Ectodermal cell (in vitro differentiated cells): Measurements from ENCODE around the gene RHBG. TPM values are rescaled to one million over a fixed set of nuclear protein-coding genes. Genes with fewer than 3 reads are reported as not detected.
"Not testable (repeated sequence)": the region's sequence is repeated elsewhere in the genome, so short reads cannot be mapped to it uniquely, and the experiment has no call there.

Experiments used
- H3K27ac ChIP-seq: 2 replicates; pipeline ENCODE4 v1.7.0; 2013; ENCODE audit warnings: mild to moderate bottlenecking, low read depth, low read length; ENCODE audit not compliant: insufficient read depth, poor library complexity, severe bottlenecking
- H3K27me3 ChIP-seq: 2 replicates; pipeline ENCODE4 v1.7.0; 2013; ENCODE audit warnings: mild to moderate bottlenecking, low read length; ENCODE audit not compliant: insufficient read depth, control insufficient read depth, poor library complexity, severe bottlenecking
- H3K36me3 ChIP-seq: one replicate; pipeline ENCODE4 v1.7.0; 2013; ENCODE audit warnings: low read length; ENCODE audit not compliant: control insufficient read depth, insufficient read depth
- H3K4me1 ChIP-seq: one replicate; pipeline ENCODE4 v1.7.0; 2013; ENCODE audit warnings: low read length; ENCODE audit not compliant: control insufficient read depth, insufficient read depth
- H3K4me3 ChIP-seq: 2 replicates; pipeline ENCODE4 v1.7.0; 2013; ENCODE audit warnings: low read depth, low read length, control low read depth; ENCODE audit not compliant: insufficient read depth
- H3K9me3 ChIP-seq: 2 replicates; pipeline ENCODE4 v1.7.0; 2013; ENCODE audit warnings: mild to moderate bottlenecking, low read length, moderate library complexity; ENCODE audit not compliant: control insufficient read depth
- WGBS, 2 experiments: methylation state at CpG; one replicate each; pipeline ENCODE4 v1.1.7; 2013; ENCODE audit warnings: missing lambda C conversion rate in 2 of 2; 5-methylcytosine and 5-hydroxymethylcytosine counted together
- polyA plus RNA-seq, 4 experiments: library from polyadenylated mRNA; stranded (reverse); fragments of 50-300 nt; gene quantifications; one replicate each; pipeline ENCODE4 v1.2.3, GENCODE V29; 2013

RHBG gene, protein sequence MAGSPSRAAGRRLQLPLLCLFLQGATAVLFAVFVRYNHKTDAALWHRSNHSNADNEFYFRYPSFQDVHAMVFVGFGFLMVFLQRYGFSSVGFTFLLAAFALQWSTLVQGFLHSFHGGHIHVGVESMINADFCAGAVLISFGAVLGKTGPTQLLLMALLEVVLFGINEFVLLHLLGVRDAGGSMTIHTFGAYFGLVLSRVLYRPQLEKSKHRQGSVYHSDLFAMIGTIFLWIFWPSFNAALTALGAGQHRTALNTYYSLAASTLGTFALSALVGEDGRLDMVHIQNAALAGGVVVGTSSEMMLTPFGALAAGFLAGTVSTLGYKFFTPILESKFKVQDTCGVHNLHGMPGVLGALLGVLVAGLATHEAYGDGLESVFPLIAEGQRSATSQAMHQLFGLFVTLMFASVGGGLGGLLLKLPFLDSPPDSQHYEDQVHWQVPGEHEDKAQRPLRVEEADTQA
- not detected for polyA plus RNA-seq (2013, experiment 1 of 4)
- not detected for polyA plus RNA-seq (2013, experiment 2 of 4)
- not detected for polyA plus RNA-seq (2013, experiment 3 of 4)
- not detected for polyA plus RNA-seq (2013, experiment 4 of 4)

DNA sequence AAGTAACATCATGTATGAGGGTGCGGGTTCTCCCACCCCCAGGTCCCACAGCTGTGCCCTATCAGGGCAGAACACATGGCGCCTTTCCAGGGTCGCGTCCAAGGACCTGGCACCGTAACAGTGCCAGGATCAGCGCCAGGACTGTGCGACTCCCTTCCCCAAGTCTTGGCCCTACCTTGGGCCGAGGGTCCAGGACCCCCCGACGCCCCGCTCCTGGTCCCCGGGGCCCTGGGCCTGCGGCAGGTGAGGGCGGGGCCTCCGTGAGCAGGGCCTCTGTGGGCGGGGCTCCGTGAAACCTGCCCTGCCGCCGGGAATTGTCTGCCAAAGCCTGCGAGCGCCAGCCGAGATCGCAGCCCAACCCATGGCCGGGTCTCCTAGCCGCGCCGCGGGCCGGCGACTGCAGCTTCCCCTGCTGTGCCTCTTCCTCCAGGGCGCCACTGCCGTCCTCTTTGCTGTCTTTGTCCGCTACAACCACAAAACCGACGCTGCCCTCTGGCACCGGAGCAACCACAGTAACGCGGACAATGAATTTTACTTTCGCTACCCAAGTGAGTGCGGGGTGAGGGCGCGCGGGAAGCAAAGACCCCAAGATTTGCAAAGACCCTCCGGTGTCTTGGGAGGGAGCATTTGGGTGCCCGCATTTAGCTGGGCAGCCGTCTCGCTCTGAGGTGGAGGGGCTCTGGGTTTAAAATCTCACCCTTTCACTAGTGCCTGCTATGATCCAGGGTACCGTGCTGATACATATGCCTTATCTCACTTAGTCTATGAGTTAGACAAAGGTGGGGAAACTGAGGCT, at the start of gene RHBG:
Gene RHBG, plus strand, starts transcription at position 323 of the 796 bp plus-strand sequence. Its CDS starts 39 bp downstream, at position 362.
- Histone ChIP-seq H3K27me3 (peaks cover 72% of the 10 kb centered on the region), H3K27ac (no peak within 1 kb of the TSS), H3K36me3 (no peaks in the 10 kb centered on the region), H3K9me3 (no peaks in the 10 kb centered on the region), H3K4me1 (peaks cover 7% of the 10 kb centered on the region), H3K4me3 (peak within 1 kb of the TSS; percentile 21)
- 19% methylated on average over 48 of the region's 48 CpGs for WGBS, 2 experiments

GRCh38 chr1:156319664-156320063, 49.3 kb upstream of the RHBG start:
- Histone ChIP-seq H3K36me3 (peaks cover 83% of the 10 kb centered on the region), H3K27me3 (no peaks in the 10 kb centered on the region), H3K27ac (no peak overlapping the region), H3K4me1 (no peaks in the 10 kb centered on the region), H3K4me3 (no peak overlapping the region), H3K9me3 (no peaks in the 10 kb centered on the region)
- WGBS, 2 experiments, result 100% methylated on average over 1 of the region's 1 CpG; no CpG with 5 or more reads in 1 of the 2 experiments

GRCh38 chr1:156320560-156320959, 48.5 kb upstream of the RHBG start:
- no peaks in the 10 kb centered on the region for H3K4me1 ChIP-seq
- WGBS, 2 experiments, result 94 to 95% methylated on average over 3 of the region's 3 CpGs
- H3K4me3 ChIP-seq, result no peak overlapping the region
- no peaks in the 10 kb centered on the region for H3K9me3 ChIP-seq
- peaks cover 86% of the 10 kb centered on the region for H3K36me3 ChIP-seq
- H3K27me3 ChIP-seq, result no peaks in the 10 kb centered on the region
- H3K27ac ChIP-seq, result no peak overlapping the region

GRCh38 chr1:156323179-156323578, 45.8 kb upstream of the RHBG start:
- WGBS, 2 experiments, result 96 to 97% methylated on average over 8 to 9 of the region's 9 CpGs
- peaks cover 62% of the 10 kb centered on the region for H3K36me3 ChIP-seq
- H3K27ac ChIP-seq, result not testable (repeated sequence)

GRCh38 chr1:156336242-156336641, 32.8 kb upstream of the RHBG start:
- WGBS, 2 experiments, result 85 to 93% methylated on average over 3 to 4 of the region's 4 CpGs
- Histone ChIP-seq H3K4me3 (peak overlapping the region; percentile 78), H3K4me1 (peaks cover 9% of the 10 kb centered on the region), H3K9me3 (no peaks in the 10 kb centered on the region), H3K36me3 (peaks cover 26% of the 10 kb centered on the region), H3K27ac (no peak overlapping the region), H3K27me3 (no peaks in the 10 kb centered on the region)

More at GRCh38 chr1:156323179-156323578, 45.8 kb upstream of the RHBG start:
- not testable (repeated sequence) for H3K27me3 ChIP-seq, H3K9me3 ChIP-seq, H3K4me3 ChIP-seq, H3K4me1 ChIP-seq

- WGBS, 2 experiments, result 29 to 30% methylated on average over 34 of the region's 34 CpGs
- peaks cover 9% of the 10 kb centered on the region for H3K4me1 ChIP-seq
- no peak overlapping the region for H3K27ac ChIP-seq
Observed at GRCh38 chr1:156337052-156337887, 31.7 kb upstream of the RHBG start.

DNA sequence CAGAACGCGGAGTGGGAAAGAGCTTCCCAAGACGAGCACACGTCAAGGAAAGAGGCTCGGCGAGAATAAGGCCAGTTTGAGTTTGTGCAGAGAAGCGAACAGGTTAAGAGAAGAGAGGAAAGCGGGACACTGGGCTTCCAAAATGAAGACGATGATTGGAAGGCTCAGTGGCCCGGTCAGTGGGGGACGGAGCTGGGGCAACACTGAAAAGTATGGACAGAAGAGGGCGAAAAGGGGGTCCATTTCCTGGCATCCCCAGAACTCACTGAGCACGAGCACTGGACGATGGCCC, 31.2 kb upstream of the RHBG start:
- Histone ChIP-seq H3K4me1 (peaks cover 9% of the 10 kb centered on the region), H3K9me3 (no peaks in the 10 kb centered on the region), H3K27ac (no peak overlapping the region), H3K27me3 (no peaks in the 10 kb centered on the region), H3K4me3 (peak overlapping the region; percentile 78), H3K36me3 (peaks cover 18% of the 10 kb centered on the region)
- 1% methylated on average over 14 of the region's 14 CpGs for WGBS, 2 experiments

More at GRCh38 chr1:156337052-156337887, 31.7 kb upstream of the RHBG start:
- Histone ChIP-seq H3K4me3 (peak overlapping the region; percentile 78), H3K9me3 (no peaks in the 10 kb centered on the region), H3K36me3 (peaks cover 23% of the 10 kb centered on the region), H3K27me3 (no peaks in the 10 kb centered on the region)

DNA sequence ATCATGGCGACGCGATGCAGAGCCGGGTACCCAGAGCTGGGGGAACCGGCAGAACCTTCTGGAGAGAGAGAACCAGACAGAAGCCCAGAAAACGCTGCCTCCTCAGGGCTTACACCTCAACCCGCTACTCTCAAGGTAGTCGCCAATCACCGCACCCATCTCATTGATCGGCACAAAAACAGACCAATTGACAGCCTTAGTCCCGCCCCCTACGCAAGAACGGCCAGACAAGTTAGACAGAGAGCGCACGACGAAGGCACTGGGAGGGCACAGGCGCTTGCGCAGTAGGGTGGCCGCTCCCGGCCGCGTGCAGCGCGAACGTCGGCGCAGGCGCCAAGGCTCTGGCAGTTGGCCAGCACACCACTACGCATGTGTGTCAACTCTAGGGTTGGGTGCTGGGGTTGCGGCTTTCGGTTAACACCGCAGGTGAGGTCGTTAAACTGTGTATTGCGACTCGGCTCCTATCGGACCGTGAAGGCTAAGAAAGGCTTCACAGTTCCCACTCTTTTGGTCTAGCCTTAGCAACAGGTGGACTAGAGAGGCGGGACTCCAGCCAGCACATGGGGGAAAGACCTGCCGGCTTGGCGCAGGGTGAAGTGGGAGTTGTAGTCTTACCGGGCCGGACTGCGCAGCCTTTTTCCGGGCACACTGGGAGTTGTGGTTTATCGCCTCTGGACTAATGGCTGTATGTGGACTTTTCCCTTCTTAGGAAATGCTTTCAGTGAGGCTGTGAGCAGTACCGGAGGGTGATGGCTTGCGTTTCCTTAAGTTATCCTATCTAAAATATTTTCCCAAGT, 30.6 kb upstream of the RHBG start, which contains the start of the genes CCT3 and TSACC:
Gene CCT3, minus strand, starts transcription at position 113 of the 797 bp plus-strand sequence. Its CDS starts 108 bp downstream, at position 5.
Gene TSACC, plus strand, starts transcription at position 347 of the 797 bp plus-strand sequence. CDS start 1,232 bp downstream, outside the sequence.
- H3K27ac ChIP-seq, result no peak within 1 kb of the TSS
- WGBS, 2 experiments, result 1% methylated on average over 47 of the region's 47 CpGs
- no peaks in the 10 kb centered on the region for H3K27me3 ChIP-seq
- H3K4me3 ChIP-seq, result peak within 1 kb of the TSS; percentile 78
- peaks cover 9% of the 10 kb centered on the region for H3K4me1 ChIP-seq
- H3K36me3 ChIP-seq, result peaks cover 14% of the 10 kb centered on the region
- no peaks in the 10 kb centered on the region for H3K9me3 ChIP-seq
